T-helper 2 cell (primary cell): Measurements from ENCODE around the gene CHST15.
"Not testable (repeated sequence)": the region's sequence is repeated elsewhere in the genome, so short reads cannot be mapped to it uniquely, and the experiment has no call there.

Experiments used
- DNase-seq, 5 experiments: peaks; one replicate each; pipeline versions ENCODE4 v3.0.0 to v3.0.0-alpha.2; 2012 to 2022

Gene CHST15

GRCh38 chr10:124041675-124042445 lies 51.5 kb downstream of the CHST15 start:
- no peak for DNase-seq

- no peak for DNase-seq
Observed at GRCh38 chr10:124040451-124041188, 52.8 kb downstream of the CHST15 start.

- DNase-seq = no peak
Observed at GRCh38 chr10:124039483-124040013, 53.9 kb downstream of the CHST15 start.

- DNase-seq = no peak
Observed at GRCh38 chr10:124037784-124038183, 55.6 kb downstream of the CHST15 start.

GRCh38 chr10:124037286-124037685 lies 56.1 kb downstream of the CHST15 start:
- no peak for DNase-seq

GRCh38 chr10:124036746-124037145 lies 56.7 kb downstream of the CHST15 start:
- no peak for DNase-seq

GRCh38 chr10:124035928-124036558 lies 57.4 kb downstream of the CHST15 start:
- peak in 1 of 5 experiments; percentile 21 for DNase-seq

- no peak for DNase-seq
Observed at GRCh38 chr10:124035306-124035927, 58.0 kb downstream of the CHST15 start.

GRCh38 chr10:124034576-124035305 lies 58.7 kb downstream of the CHST15 start:
- DNase-seq = not testable (repeated sequence)

GRCh38 chr10:124033887-124034218 lies 59.5 kb downstream of the CHST15 start:
- DNase-seq = no peak

GRCh38 chr10:124032971-124033886 lies 60.2 kb downstream of the CHST15 start:
- DNase-seq = no peak

GRCh38 chr10:124032087-124032935 lies 61.1 kb downstream of the CHST15 start:
- no peak for DNase-seq

- no peak for DNase-seq
Observed at GRCh38 chr10:124030492-124031110, 62.8 kb downstream of the CHST15 start.

GRCh38 chr10:124030061-124030460 lies 63.3 kb downstream of the CHST15 start:
- DNase-seq = no peak

- no peak for DNase-seq
Observed at GRCh38 chr10:124029559-124029958, 63.8 kb downstream of the CHST15 start.

GRCh38 chr10:124028700-124029480 lies 64.5 kb downstream of the CHST15 start:
- DNase-seq = no peak

- no peak for DNase-seq
Observed at GRCh38 chr10:124027651-124028050, 65.7 kb downstream of the CHST15 start.

GRCh38 chr10:124027031-124027611 lies 66.3 kb downstream of the CHST15 start:
- DNase-seq = no peak

GRCh38 chr10:124026589-124026939 lies 66.8 kb downstream of the CHST15 start:
- no peak for DNase-seq
